ENCODE measurements around the gene CTAGE9. TPM values are rescaled to one million over a fixed set of nuclear protein-coding genes. Genes with fewer than 3 reads are reported as not detected.

CTAGE9 gene
- total RNA-seq, 4 donors from 2014 or later, result not detected

DNA sequence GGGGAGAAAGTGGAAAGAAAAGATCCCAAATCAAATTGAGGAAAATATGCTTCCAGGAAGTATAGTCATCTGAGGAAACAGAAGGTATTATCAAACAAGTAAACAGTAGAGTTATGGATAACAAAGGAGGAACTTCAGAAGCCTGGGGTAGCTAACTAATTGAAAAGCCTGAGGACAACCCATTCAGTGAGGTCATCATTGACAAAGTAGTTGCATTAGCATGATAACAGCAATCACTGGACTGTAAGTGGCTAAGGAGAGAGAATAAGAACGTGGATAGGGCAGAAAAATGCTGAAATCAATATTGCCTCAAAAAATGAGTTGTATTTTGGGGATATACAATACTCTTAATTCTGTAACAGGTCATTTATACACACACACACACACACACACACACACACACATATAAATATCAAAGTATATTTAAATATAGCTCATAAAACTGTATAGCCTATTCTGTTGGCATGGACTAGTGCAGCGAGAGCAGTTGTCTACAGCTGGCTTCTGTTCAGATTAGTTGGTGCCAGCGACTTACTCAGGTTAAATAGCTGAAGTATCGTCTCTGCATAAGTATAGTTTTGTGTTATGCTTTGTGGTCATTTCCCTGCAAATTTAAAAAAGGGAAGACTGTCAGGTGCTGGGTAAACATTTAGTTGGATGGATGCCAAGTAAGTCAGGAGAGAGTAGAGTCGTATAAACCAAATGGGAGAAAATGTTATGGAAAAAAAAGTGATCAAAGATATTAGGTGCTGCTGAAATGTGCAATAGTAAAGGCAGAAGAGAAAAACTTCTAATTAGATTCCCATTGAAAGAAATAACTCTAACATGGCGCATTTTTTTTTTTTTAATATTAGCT, 33.8 kb upstream of the CTAGE9 start:
- Histone ChIP-seq H3K36me3 (no peaks in the 10 kb centered on the region), H3K9me3 (no peaks in the 10 kb centered on the region), H3K27ac (no peak overlapping the region), H3K4me3 (no peak overlapping the region), H3K27me3 (no peaks in the 10 kb centered on the region), H3K4me1 (no peaks in the 10 kb centered on the region)
- intact Hi-C loops (cut with DNase I), result no loop called here
- WGBS, 2 donors, result 50 to 51% methylated on average over 6 of the region's 6 CpGs
- TF ChIP-seq POLR2A (IDR thresholded peaks at IDR 0.05), result no peak
- TF ChIP-seq, protein P1, sequence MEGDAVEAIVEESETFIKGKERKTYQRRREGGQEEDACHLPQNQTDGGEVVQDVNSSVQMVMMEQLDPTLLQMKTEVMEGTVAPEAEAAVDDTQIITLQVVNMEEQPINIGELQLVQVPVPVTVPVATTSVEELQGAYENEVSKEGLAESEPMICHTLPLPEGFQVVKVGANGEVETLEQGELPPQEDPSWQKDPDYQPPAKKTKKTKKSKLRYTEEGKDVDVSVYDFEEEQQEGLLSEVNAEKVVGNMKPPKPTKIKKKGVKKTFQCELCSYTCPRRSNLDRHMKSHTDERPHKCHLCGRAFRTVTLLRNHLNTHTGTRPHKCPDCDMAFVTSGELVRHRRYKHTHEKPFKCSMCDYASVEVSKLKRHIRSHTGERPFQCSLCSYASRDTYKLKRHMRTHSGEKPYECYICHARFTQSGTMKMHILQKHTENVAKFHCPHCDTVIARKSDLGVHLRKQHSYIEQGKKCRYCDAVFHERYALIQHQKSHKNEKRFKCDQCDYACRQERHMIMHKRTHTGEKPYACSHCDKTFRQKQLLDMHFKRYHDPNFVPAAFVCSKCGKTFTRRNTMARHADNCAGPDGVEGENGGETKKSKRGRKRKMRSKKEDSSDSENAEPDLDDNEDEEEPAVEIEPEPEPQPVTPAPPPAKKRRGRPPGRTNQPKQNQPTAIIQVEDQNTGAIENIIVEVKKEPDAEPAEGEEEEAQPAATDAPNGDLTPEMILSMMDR (IDR thresholded peaks at IDR 0.05), result no peak
- no peak for DNase-seq

DNA sequence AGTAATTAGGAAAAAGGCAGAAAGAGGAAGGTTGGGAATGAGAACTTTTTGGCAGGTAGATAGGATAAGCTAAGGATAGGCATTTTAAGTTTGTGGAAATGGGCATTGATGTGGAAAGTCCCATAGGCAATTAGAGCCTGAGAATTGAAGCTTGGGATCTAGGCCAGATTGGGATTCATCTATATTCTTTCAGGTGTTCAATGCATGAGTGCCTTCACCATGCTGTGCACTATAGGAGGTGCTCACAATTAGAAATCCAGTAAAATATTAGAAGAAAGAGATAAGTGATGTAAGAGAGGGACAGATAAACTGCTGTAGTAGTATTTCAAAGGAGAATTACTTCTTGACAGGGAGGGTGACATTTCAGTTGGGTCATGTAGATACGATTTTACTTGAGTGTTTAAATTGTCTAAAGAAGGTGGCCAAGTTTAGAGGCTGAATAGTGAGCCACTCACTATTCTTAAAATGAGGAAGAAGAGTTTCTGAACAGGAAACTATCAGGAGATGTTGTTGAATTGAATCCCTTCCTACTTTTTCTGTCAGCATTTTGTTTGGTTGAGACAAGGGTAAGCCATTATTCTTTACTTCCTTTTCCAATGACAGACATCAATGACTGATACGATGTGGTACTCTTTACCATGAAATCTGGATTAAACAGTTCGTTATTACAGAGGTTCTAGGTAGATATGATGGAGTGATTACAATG, 31.0 kb upstream of the CTAGE9 start:
- TF ChIP-seq POLR2A (IDR thresholded peaks at IDR 0.05), result no peak
- TF ChIP-seq, protein P1 (IDR thresholded peaks at IDR 0.05), result no peak
- intact Hi-C loops (cut with DNase I), result no loop called here
- Histone ChIP-seq H3K27ac (no peak overlapping the region), H3K27me3 (no peaks in the 10 kb centered on the region), H3K9me3 (no peaks in the 10 kb centered on the region), H3K36me3 (no peaks in the 10 kb centered on the region), H3K4me3 (no peak overlapping the region), H3K4me1 (no peaks in the 10 kb centered on the region)
- DNase-seq, result no peak
- 51 to 65% methylated on average over 3 of the region's 3 CpGs for WGBS, 2 donors

DNA sequence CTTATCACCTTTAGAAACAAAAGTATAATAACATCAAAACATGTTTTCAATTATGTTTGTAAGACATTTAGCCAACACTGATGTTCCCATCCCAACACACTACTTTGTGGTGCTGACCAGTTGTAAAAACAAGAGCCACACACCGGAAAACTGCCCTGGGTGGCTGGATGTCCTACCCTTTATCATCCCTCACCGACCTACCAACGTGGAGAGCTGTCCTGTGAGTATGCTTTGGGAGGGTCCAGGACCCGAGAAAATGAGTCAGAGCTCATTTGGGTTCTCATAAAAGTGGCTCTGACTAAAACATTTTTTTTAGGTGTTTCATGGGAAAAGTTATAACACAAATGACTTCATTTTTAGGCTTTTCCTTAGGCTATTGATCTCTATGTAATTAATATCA, 29.3 kb upstream of the CTAGE9 start:
- intact Hi-C loops (cut with DNase I), result no loop called here
- DNase-seq, result no peak
- Histone ChIP-seq H3K36me3 (no peaks in the 10 kb centered on the region), H3K27ac (no peak overlapping the region), H3K4me3 (no peak overlapping the region), H3K9me3 (no peaks in the 10 kb centered on the region), H3K4me1 (no peaks in the 10 kb centered on the region), H3K27me3 (no peaks in the 10 kb centered on the region)
- TF ChIP-seq, protein P1 (IDR thresholded peaks at IDR 0.05), result no peak
- no peak for TF ChIP-seq POLR2A (IDR thresholded peaks at IDR 0.05)
- 55 to 74% methylated on average over 4 of the region's 4 CpGs for WGBS, 2 donors

DNA sequence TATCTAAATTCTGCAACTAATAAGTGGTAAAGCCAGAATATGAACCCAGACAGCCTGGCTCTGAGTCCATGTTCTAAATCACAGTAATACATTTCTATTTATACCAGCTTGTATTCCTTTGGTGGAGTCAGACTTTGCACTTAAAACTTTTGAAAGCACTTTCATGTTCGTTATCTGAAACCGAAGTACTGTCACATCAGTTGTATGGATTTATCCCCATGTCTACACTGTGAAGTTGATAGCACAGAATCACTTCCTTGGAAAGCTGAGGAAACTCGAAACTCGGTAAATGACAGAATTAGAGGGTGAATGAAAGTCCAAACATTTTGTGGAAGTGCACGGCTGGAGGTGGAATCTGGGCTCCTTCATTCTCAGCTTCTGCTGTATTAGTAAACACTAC, 28.3 kb upstream of the CTAGE9 start:
- no peak overlapping the region for H3K27ac ChIP-seq
- no peaks in the 10 kb centered on the region for H3K36me3 ChIP-seq
- WGBS, 2 donors, result 82 to 87% methylated on average over 5 of the region's 5 CpGs
- no peak for DNase-seq
- TF ChIP-seq, protein P1 (IDR thresholded peaks at IDR 0.05), result no peak
- no peak for TF ChIP-seq POLR2A (IDR thresholded peaks at IDR 0.05)
- H3K27me3 ChIP-seq, result no peaks in the 10 kb centered on the region
- H3K4me3 ChIP-seq, result no peak overlapping the region
- H3K4me1 ChIP-seq, result no peaks in the 10 kb centered on the region
- intact Hi-C loops (cut with DNase I), result no loop called here
- no peaks in the 10 kb centered on the region for H3K9me3 ChIP-seq

DNA sequence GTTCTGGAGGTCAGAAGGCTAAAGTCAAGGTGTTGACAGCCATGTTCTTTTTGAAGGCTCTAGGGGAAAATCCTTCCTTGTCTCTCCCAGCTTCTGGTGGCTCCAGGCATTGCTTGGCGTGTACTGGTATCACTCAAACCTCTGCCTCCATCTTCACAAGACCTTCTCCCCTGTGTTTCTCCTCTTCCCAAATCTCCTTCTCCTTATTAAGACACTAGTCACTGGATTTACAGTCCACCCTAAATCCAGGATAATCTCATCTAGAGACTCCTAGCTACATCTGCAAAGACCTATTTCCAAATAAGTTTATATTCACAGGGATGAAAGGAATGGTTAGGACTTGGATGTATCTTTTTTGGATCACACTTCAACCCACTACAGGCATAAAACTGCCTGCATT, 26.0 kb upstream of the CTAGE9 start:
- no peak for DNase-seq
- Histone ChIP-seq H3K4me1 (no peaks in the 10 kb centered on the region), H3K4me3 (no peak overlapping the region), H3K36me3 (no peaks in the 10 kb centered on the region), H3K27ac (no peak overlapping the region), H3K9me3 (no peaks in the 10 kb centered on the region), H3K27me3 (no peaks in the 10 kb centered on the region)
- intact Hi-C loops (cut with DNase I), result no loop called here
- WGBS, 2 donors, result 88 to 93% methylated on average over 1 of the region's 1 CpG
- TF ChIP-seq, protein P1 (IDR thresholded peaks at IDR 0.05), result no peak
- TF ChIP-seq POLR2A (IDR thresholded peaks at IDR 0.05), result no peak

Data from esophagus squamous epithelium (tissue), 5 donors.